NCI-H446 treated with DMSO at 0.1 percent for 48 hours (cell line): ENCODE data around the gene PLA2G12A.

ENCODE experiments used
- DNase-seq: peaks from one replicate; lab custom pipeline; 2025; lab: John Stamatoyannopoulos, UW

PLA2G12A gene

DNA sequence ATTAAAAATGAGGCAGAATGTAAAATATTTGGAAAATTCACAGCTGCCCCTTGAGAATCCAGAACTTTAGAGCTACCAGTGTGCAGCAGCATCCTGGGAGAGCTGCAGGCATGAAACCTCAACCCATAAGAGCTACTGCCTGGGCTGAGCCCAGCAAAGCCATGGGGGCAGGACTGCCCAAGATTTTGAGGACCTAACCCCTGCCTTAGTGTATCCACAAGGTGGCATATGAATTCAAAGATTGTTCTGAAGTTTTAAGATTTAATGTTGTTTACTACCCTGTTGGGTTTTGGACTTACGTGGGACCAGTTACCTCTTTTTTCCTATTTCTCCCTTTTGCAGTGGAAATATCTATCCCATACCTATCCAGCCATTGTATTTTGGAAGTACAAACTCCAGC, 53.0 kb downstream of the PLA2G12A start:
- no peak for DNase-seq

DNA sequence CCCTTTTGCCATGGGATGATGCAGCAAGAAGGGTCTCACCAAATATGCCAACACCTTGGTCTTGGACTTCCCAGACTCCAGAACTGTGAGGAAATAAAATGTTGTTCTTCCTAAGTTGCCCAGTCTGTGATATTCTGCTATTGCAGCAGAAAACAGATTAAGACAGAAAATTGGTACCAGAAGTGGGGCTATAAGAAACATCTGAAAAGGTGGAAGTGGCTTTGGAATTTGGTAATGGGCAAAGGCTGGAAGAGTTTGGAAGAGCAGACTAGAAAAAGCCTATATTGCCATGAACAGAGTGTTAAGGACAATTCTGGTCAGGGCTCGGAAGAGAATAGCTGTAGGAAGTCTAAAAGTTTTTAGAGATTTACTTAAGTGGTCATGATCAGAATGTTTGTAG, 54.0 kb downstream of the PLA2G12A start:
- DNase-seq: no peak

DNA sequence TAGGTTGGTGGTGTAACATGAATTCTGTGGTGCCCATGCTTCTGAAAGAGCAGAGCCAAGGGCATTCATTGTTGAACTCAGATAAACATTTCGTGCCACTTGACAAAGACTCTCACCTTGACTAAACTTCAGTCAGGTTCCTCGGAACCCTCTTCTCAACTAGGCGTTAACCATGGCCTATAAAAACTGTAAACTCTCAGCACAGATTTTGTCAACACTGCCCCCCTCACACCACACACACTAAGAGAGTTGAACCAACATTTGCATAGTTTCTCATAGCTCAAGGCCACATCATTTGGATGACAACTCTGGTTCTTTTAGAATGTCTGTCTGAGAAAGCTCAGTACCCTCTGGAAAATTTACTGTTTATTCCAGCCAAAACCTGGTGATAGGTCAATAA, 54.7 kb downstream of the PLA2G12A start:
- no peak for DNase-seq

DNA sequence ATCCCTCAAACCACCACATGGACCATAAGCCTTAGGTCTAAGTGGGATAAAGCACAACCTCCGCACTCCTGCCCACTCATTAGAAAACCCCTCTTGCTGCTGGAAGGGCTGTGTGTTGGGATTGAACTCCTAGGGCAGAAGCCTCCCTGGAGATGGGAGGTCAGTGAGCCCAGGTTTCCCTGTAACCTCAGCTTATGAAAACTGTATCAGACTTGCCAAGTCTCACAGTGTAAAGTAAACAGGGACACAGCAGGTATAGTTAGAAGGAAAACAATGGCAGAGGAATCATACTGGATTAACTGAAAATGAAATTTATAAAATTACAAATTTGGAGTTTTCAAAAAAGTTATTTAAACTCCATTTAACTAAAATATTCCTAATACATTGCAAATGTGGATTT, 56.6 kb downstream of the PLA2G12A start:
- DNase-seq: no peak

DNA sequence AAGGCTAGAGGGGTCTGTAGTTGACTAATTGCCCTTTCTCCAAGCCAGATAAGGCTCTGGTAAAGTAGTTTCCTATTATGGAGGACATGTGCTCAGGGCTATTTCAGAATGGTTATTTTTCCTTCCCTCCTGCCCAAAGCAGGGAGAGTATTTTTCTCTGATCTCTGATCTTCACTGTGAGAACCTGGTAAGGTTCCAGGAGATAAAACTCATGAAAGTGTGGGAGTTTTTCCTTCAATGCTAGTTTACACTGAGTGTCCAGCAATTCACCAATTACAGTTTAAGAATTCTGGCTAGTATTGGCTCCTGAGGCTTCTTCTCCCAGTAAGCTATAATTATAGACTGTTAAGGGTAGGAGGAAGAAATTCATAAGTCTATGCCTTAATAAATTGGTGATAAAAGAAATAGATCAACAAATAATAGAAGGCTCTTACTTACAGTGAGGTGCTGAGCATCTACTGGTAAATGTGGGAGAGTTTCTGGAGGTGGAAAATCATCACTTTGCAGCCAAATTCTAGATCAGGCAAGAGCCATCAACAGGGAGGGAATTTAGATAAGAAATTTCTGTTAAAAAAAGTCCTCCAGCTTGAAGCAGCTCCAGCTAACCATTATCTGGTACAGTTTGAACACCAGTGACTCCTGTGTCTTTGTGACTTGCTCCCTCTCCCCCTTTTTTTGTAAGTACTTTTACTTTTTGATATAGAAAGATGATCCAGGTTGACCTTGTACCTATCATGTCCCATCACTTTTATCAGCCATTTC, 57.5 kb downstream of the PLA2G12A start:
- DNase-seq: no peak

DNA sequence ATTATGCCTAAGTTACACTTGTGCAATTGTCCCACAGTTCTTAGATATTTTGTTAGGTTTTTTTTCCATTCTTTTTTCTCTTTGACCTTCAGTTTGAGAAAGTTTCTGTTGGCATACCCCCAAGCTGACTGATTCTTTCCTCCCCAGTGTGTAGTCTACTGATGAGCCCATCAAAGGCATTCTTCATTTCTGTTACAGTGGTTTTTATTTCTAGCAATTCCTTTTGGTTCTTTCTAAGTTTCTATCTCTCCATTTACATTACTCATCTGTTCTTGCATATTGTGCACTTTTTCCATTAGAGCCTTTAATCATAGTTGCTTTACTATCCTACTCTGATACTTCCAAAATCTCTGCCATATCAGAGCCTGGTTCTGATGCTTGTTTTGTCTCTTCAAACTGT, 58.5 kb downstream of the PLA2G12A start:
- no peak for DNase-seq

DNA sequence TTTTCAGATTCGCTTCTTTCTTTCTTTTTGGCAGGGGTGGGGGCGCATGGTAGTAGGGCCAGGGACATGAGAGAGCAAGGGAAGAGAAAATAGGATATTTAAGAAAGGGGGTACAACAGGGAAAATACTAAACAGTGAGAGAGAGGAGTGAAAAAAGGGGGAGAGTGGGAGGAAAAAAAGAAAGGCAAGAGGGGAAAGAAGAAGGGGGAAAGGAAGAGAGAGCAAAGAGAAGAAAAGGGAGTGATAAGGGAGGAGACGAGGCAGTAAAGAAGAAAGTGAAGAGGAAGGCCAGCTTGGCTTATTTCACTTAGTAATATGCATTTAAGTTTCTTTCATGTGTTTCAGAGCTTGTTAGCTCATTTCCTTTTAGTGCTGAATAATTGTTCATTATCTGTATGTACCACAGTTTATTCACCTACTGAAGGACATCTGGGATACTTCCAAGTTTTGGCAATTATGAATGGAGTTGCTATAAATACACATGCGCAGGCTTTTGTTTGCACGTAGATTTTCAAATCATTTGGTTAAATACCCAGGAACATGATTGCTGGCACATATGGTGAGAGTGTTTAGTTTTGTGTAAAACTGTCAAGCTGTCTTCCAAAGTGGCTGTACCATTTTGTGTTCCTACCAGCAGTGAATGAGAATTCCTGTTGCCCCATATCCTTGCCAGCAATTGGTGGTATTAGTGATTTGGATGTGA, 63.9 kb downstream of the PLA2G12A start:
- peak; percentile 64 for DNase-seq

DNA sequence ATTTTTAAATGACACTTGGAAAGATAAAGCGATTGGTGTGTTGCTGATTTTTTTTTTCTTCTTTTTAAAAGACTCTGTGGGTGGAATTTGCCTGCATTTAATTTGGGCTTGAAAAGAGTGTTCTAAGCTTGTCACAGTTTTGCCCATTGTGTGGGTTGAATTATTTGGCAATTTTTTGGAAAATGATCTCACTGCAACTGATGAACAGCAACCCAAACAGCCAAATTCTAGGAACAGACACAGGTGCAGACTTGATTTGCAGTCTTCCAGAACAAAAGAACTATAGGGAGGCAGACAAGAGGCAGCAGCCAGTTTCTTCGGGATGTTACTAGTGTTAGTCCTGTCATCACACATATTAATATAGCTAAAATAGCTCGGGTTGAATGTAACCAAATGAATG, 67.1 kb downstream of the PLA2G12A start:
- no peak for DNase-seq

DNA sequence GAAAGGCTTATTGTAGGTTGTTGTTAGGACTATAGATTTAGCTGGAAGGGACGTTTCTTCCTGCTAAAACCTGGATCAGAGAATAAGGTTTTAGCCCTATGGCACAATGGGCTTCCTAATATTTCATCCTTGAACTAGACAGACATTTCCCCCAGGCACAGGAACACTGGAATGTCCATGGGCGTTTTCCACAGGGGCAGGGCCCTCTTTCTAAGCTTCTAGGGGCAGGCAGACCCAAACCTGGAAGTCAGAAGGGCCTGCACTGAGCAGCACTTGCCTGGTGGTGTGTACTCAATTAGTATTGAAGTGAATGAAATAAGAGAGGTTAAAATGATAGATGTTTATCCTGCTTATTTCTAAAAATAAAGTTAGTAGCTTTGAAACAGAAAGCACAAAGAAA, 67.8 kb downstream of the PLA2G12A start:
- DNase-seq: no peak
